ENCODE data around the gene ZNF536.

The ZNF536 gene

GRCh38 chr19:30604657-30605056 lies 232.5 kb downstream of the ZNF536 start:
- Histone ChIP-seq H3K4me2 (ENCODE audit: low read depth, low read length) (no peak overlapping the region), H3K27me3 (replicated peaks; ENCODE audit: insufficient read depth, low read length) (peaks cover 22% of the 10 kb centered on the region)

GRCh38 chr19:30605333-30605732 lies 233.1 kb downstream of the ZNF536 start:
- Histone ChIP-seq H3K4me2 (ENCODE audit: low read depth, low read length) (no peak overlapping the region), H3K9ac (ENCODE audit: low read length) (no peak overlapping the region), H3K36me3 (replicated peaks; ENCODE audit: insufficient read depth, low read length) (no peaks in the 10 kb centered on the region), H3K27ac (ENCODE audit: low read length) (no peak overlapping the region), H3K79me2 (ENCODE audit: low read length) (no peaks in the 10 kb centered on the region), H4K20me1 (ENCODE audit: insufficient read depth, low read length) (no peaks in the 10 kb centered on the region), H3F3A (ENCODE audit: insufficient read depth, low read length) (no peaks in the 10 kb centered on the region), H3K9me3 (replicated peaks; ENCODE audit: insufficient read depth, low read length) (no peaks in the 10 kb centered on the region), H3K27me3 (replicated peaks; ENCODE audit: insufficient read depth, low read length) (peaks cover 22% of the 10 kb centered on the region), H3K4me3 (ENCODE audit: low read length) (no peak overlapping the region), H2AFZ (ENCODE audit: low read length) (no peak overlapping the region), H3K9me2 (replicated peaks; ENCODE audit: insufficient read depth, low read length) (no peaks in the 10 kb centered on the region), H3K4me1 (ENCODE audit: low read length) (no peaks in the 10 kb centered on the region)
- TF ChIP-seq, protein P1, sequence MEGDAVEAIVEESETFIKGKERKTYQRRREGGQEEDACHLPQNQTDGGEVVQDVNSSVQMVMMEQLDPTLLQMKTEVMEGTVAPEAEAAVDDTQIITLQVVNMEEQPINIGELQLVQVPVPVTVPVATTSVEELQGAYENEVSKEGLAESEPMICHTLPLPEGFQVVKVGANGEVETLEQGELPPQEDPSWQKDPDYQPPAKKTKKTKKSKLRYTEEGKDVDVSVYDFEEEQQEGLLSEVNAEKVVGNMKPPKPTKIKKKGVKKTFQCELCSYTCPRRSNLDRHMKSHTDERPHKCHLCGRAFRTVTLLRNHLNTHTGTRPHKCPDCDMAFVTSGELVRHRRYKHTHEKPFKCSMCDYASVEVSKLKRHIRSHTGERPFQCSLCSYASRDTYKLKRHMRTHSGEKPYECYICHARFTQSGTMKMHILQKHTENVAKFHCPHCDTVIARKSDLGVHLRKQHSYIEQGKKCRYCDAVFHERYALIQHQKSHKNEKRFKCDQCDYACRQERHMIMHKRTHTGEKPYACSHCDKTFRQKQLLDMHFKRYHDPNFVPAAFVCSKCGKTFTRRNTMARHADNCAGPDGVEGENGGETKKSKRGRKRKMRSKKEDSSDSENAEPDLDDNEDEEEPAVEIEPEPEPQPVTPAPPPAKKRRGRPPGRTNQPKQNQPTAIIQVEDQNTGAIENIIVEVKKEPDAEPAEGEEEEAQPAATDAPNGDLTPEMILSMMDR (IDR thresholded peaks at IDR 0.05; ENCODE audit: low read length), result no peak
- TF ChIP-seq EZH2phosphoT487 (IDR thresholded peaks at IDR 0.05; ENCODE audit: low read length) (no peak), EZH2 (optimal IDR thresholded peaks at IDR 0.05; ENCODE audit: low read depth, low read length) (no peak)
- no peak for DNase-seq

More at GRCh38 chr19:30604657-30605056, 232.5 kb downstream of the ZNF536 start:
- H3K9me3 ChIP-seq (replicated peaks; ENCODE audit: insufficient read depth, low read length), result no peaks in the 10 kb centered on the region
- TF ChIP-seq EZH2phosphoT487 (IDR thresholded peaks at IDR 0.05; ENCODE audit: low read length), result no peak
- TF ChIP-seq, protein P1 (IDR thresholded peaks at IDR 0.05; ENCODE audit: low read length), result no peak
- TF ChIP-seq EZH2 (optimal IDR thresholded peaks at IDR 0.05; ENCODE audit: low read depth, low read length), result no peak
- H3K4me1 ChIP-seq (ENCODE audit: low read length), result no peaks in the 10 kb centered on the region
- H3K36me3 ChIP-seq (replicated peaks; ENCODE audit: insufficient read depth, low read length), result no peaks in the 10 kb centered on the region
- H3K79me2 ChIP-seq (ENCODE audit: low read length), result no peaks in the 10 kb centered on the region
- no peak overlapping the region for H3K27ac ChIP-seq (ENCODE audit: low read length)
- no peak overlapping the region for H3K9ac ChIP-seq (ENCODE audit: low read length)
- no peaks in the 10 kb centered on the region for H4K20me1 ChIP-seq (ENCODE audit: insufficient read depth, low read length)
- H2AFZ ChIP-seq (ENCODE audit: low read length), result no peak overlapping the region
- no peaks in the 10 kb centered on the region for H3K9me2 ChIP-seq (replicated peaks; ENCODE audit: insufficient read depth, low read length)
- H3K4me3 ChIP-seq (ENCODE audit: low read length), result no peak overlapping the region
- H3F3A ChIP-seq (ENCODE audit: insufficient read depth, low read length), result no peaks in the 10 kb centered on the region
- DNase-seq, result no peak

DNA sequence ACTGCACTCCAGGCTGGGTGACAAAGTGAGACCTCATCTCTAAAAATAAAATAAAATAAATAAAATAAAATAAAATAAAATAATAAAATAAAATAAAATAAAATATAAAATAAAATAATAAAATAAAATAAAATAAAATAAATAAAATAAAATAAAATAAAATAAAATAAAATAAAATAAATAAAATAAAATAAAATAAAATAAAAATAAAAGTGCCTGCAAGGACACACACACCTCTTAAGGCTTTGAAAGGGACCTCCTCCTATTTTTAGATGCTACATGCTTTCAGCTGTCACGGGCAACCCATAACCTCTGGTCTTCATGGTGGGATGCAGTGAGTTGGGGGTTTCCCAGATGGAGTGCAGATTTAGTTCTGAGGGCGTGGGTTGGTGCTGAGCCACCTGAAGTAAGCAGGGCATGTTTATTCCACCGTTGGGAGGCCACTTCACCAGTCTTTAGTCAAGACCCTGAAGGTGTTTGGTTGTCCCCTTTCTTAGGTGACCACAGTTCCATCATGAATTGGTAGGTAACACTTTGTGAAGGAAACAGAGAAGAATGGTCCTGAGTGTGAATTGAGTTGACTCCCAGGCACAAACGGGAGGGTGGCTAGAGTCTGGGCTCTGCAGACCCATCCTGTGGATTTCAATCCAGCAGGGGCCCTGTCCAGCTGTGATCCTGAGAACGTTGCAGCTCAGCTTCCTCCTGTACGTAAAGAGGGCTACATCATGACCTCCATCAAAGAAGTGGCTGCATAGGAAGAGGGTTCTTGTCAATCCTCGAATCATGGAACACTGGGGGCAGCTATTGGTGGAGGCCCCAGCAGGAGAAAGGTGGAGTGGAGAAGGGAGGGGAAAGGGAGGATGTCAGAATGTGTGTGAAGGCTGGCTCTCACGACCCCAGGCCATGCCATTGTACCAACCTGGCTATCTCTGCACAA lies 234.2 kb downstream of the ZNF536 start:
- Histone ChIP-seq H3K27me3 (replicated peaks; ENCODE audit: insufficient read depth, low read length) (peaks cover 17% of the 10 kb centered on the region), H3K79me2 (ENCODE audit: low read length) (no peaks in the 10 kb centered on the region), H3K9me2 (replicated peaks; ENCODE audit: insufficient read depth, low read length) (no peaks in the 10 kb centered on the region), H3K9me3 (replicated peaks; ENCODE audit: insufficient read depth, low read length) (no peaks in the 10 kb centered on the region), H4K20me1 (ENCODE audit: insufficient read depth, low read length) (no peaks in the 10 kb centered on the region), H3K27ac (ENCODE audit: low read length) (no peak overlapping the region), H3K4me2 (ENCODE audit: low read depth, low read length) (no peak overlapping the region), H3F3A (ENCODE audit: insufficient read depth, low read length) (no peaks in the 10 kb centered on the region), H3K4me3 (ENCODE audit: low read length) (no peak overlapping the region), H3K4me1 (ENCODE audit: low read length) (no peaks in the 10 kb centered on the region), H2AFZ (ENCODE audit: low read length) (no peak overlapping the region), H3K36me3 (replicated peaks; ENCODE audit: insufficient read depth, low read length) (no peaks in the 10 kb centered on the region), H3K9ac (ENCODE audit: low read length) (no peak overlapping the region)
- TF ChIP-seq EZH2 (optimal IDR thresholded peaks at IDR 0.05; ENCODE audit: low read depth, low read length), result no peak
- DNase-seq, result no peak
